H1 (cell line): ENCODE measurements around the gene GRAMD1B.

Experiments
- CTCF ChIP-seq, 3 experiments: IDR thresholded peaks; 1 replicate in 2 of 3; 2 replicates in 1 of 3; pipeline versions ENCODE4 v1.5.1 to v1.6.1; 2011; ENCODE audit warnings: low read length in 3 of 3, mild to moderate bottlenecking in 3 of 3, inconsistent platforms in 2 of 3, low read depth in 1 of 3, moderate library complexity in 1 of 3; ENCODE audit not compliant: insufficient read depth in 1 of 3; ENCODE audit errors: control extremely low read depth in 1 of 3
- FOSL1 ChIP-seq: IDR thresholded peaks from 2 replicates; pipeline ENCODE4 v1.6.1; 2011; ENCODE audit warnings: mild to moderate bottlenecking, low read depth, low read length, moderate library complexity; ENCODE audit not compliant: insufficient read depth
- POLR2A ChIP-seq, 2 experiments: IDR thresholded peaks; 1 replicate in 1 of 2; 2 replicates in 1 of 2; pipeline ENCODE4 v1.6.1; 2011; ENCODE audit warnings: low read depth in 2 of 2, low read length in 2 of 2, mild to moderate bottlenecking in 2 of 2; ENCODE audit errors: control extremely low read depth in 1 of 2
- POLR2AphosphoS5 ChIP-seq: IDR thresholded peaks from 2 replicates; pipeline ENCODE4 v1.6.1; 2011; ENCODE audit warnings: low read depth, low read length

- TF ChIP-seq POLR2AphosphoS5: no peak
- TF ChIP-seq CTCF (IDR thresholded peaks at IDR 0.05; ENCODE audit: control extremely low read depth in 1 of 3, insufficient read depth in 1 of 3, low read depth in 1 of 3, low read length in 3 of 3): no peak
- no peak for TF ChIP-seq POLR2A (IDR thresholded peaks at IDR 0.05; ENCODE audit: control extremely low read depth in 1 of 2, low read depth in 2 of 2, low read length in 2 of 2)
- no peak for TF ChIP-seq FOSL1
Measured at GRCh38 chr11:123545726-123546270, 115.7 kb downstream of the GRAMD1B start.
